Smooth muscle cell of the coronary artery (primary cell): ENCODE results near the gene SECISBP2. TPM values are rescaled to one million over a fixed set of nuclear protein-coding genes. Genes with fewer than 3 reads are reported as not detected.

Experiments used
- total RNA-seq: library from RNA; depleted of rRNA; stranded (reverse); fragments of >200 nt; gene quantifications from 2 replicates; pipeline ENCODE4 v1.2.3, GENCODE V29; 2014; ENCODE audit warnings: low replicate concordance

The SECISBP2 gene
- 17.1 and 18.4 TPM in 2 replicates for total RNA-seq

GRCh38 chr9:89318123-89319014 lies at the start of gene SECISBP2:
TSS of gene SECISBP2 (plus strand) at chr9:89318500. CDS start at chr9:89318577, 77 bp downstream.

GRCh38 chr9:89310475-89311345 lies 7.6 kb upstream of the SECISBP2 start, which contains the start of gene CKS2:
TSS of gene CKS2 (plus strand) at chr9:89311195. CDS start at chr9:89311293, 98 bp downstream.

Other genes starting within 250 kb of the SECISBP2 start
- gene SHC3, start 139.7 kb upstream of the SECISBP2 start, total RNA-seq, result 10.9 and 36.8 TPM in 2 replicates
- 45.9 and 50.5 TPM in 2 replicates for gene CKS2, start 7.3 kb upstream of the SECISBP2 start, total RNA-seq
- gene SEMA4D, start 179.6 kb downstream of the SECISBP2 start, total RNA-seq, result under 0.01 and 1.2 TPM in 2 replicates